GF-D8 (cell line): ENCODE measurements around the gene IMPA2.
"Not testable (repeated sequence)": the region's sequence is repeated elsewhere in the genome, so short reads cannot be mapped to it uniquely, and the experiment has no call there.

ENCODE experiments used
- DNase-seq: peaks from one replicate; lab custom pipeline; 2025; lab: John Stamatoyannopoulos, UW

Gene IMPA2

DNA sequence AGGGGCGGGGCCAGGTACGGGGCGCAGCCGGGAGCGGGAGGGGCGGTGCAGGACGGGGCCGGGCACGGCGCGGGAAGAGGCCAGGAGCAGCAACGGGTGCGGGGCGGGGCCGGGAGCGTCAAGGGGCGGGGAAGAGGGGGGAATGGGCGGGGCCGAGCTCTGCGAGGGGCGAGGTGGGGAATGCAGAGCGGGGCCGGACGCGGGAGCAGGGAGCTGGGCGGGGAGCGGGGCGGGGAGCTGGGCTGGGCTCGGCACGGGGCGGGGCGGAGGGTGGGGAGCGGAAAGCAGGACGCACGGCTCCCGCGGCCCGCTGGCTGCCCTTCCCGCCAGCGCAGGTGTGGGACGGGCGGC lies at the start of gene IMPA2:
Gene IMPA2 (plus strand): TSS at position 316 of the 351 bp plus-strand sequence. CDS start 163 bp downstream, outside the sequence.
- DNase-seq = no peak

GRCh38 chr18:11932393-11932792 lies 48.9 kb upstream of the IMPA2 start:
- no peak for DNase-seq

GRCh38 chr18:11937874-11938478 lies 43.3 kb upstream of the IMPA2 start:
- peak; percentile 46 for DNase-seq

DNA sequence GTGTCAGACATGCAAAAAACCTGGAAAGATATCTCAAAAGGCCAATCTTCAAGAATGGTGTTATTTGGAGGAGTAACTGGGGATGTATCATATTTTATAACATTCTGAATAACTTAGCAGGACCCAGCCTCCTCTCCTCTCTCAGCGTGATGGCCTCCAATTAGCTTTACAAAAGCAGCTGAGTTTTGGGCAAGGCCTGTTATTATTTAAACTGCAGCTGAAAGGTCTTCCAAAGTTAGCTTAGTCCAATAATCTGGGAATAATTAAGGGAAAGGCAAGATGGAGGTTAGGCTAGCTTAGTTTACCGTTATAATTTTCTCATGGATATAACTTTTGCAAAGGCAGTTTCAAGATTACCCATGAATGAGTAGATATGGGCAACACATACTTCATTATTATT lies 40.4 kb upstream of the IMPA2 start:
- DNase-seq = no peak

GRCh38 chr18:11943551-11943950 lies 37.8 kb upstream of the IMPA2 start:
- no peak for DNase-seq

DNA sequence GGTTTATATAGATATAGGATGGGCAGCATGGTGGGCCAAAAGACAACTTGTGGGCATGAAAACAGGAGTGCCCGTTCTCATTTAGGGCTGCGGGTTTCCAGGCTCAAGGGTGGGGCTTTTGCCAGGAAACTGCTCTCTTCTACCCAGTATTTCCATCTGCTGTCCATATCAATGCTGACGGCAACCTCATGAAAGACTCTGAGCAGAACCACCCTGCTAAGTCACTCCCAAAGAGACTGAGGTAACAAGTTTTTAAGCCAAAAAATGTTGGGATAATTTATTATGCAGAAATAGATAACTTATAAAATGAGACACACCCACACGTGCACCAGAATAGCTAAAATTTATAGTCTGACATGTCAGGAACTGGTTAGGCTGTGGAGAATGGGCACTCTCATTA lies 37.1 kb upstream of the IMPA2 start:
- no peak for DNase-seq

DNA sequence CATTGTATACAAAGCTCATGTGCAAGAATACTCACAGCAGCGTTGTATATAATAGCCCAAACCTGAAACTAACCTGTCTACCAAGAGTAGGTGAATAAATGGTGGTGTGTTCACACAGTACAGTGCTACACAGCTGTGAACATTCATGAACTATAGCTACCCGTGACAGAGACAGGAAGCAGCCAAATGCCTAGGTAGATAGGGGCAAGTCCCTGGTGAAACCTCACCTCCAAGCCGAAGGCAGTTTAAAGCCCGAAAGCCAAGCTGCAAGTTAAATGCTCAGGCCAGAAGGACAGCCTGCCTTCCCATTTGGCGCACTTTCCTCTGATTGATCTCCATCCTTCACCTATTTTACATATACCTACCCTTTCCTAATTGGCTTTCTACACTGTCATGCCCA lies 36.5 kb upstream of the IMPA2 start:
- no peak for DNase-seq

GRCh38 chr18:11945834-11946659 lies 35.3 kb upstream of the IMPA2 start:
- peak; percentile 11 for DNase-seq

- DNase-seq = peak; percentile 88
Measured at GRCh38 chr18:11946756-11947155, 34.6 kb upstream of the IMPA2 start.

DNA sequence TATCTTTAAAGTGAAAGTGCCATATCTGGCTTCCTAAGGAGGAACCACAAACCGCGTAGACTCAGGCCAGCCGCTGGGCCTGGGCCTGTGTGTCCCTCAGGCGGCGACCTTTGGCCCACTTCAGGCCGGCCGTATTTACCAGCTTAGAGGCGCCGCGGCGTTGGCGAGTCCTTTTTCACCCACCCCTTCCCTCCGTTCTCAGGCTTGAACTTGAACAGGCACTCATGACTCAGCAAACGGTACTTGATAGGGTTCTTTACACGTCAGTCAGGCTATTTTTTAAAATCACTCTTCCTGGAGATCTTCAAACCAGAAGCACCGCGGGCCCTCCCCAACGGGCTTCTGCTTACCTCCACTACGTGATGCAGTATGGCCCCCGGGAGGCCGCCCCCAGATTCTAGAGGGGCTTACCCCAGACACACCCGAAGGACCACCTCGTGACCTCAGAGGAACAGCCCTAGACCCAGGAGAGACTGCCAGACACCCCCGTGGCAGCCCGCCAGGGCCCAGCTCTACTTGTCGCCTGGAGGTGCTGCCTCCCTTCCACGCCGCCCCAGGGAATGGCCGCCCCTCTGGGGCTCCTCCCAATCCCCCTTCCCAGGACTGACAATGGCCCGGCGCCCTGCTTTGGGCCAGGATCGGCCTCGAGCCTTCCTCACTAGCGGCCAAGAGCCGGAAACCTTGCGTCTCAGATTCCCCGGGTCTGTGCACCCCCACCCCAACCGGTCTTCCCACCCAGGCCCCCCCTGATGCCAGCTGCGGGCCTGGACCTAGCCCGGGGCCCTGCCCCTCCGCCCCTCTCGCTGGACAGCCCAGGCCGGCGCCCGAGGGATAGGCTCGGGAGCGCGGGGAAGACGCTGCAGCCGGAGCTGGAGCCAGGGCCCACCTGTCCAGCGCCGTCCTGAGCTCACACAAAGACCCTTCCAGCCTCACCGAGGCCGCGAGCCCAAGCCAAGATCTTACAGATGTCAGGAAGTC lies 33.8 kb upstream of the IMPA2 start:
- DNase-seq = peak; percentile 99

DNA sequence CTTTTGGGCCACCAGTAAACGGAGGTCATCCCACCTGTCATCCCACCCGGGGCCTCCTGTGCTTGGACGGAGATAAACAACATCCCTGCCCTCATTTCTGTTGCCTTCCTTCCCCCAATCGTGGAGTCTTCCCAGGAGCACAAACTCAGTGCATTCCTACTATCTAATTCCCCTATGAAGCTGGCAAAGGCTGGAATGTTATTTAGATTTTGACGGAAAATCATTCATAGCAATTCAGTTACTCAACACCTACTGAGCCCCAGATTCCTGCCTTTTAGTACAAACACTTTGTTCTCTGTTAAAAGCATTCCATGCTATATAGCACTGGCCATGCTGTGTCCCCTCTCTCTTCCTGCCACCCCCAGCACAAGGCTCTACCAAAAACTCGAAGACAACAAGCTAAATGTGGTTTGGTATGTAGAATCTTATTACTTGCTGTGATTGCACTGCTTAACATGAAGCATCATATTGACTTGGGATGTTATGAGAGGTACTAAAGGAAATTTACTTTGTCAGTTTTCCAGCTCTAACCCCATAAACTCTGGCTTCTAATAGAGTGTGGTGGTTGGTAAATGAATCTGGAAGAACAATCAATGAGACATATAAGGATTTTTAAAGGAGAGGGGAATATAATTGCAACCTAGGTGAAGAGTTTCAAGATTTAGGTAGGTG lies 32.3 kb upstream of the IMPA2 start:
- no peak for DNase-seq

DNA sequence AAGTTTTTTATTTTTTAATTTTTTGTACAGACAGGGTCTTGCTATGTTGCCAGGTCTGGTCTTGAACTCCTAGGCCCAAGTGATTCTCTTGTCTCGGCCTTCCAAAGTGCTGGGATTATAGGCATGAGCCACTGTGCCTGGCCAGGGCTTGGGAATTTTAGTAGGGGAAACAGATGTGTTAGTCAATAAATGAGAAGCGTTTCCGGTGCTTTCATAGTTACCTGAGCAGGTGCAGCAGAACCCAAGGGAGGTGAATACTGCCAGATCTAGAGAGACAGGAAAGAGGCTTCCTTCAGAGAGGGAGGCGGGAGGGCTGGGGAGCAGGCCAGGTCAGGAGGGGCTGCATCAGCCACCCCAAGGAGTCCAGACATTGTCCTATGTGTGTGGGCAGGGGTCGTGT lies 30.5 kb upstream of the IMPA2 start:
- DNase-seq = no peak

GRCh38 chr18:11951390-11951851 lies 29.9 kb upstream of the IMPA2 start:
- DNase-seq = no peak

DNA sequence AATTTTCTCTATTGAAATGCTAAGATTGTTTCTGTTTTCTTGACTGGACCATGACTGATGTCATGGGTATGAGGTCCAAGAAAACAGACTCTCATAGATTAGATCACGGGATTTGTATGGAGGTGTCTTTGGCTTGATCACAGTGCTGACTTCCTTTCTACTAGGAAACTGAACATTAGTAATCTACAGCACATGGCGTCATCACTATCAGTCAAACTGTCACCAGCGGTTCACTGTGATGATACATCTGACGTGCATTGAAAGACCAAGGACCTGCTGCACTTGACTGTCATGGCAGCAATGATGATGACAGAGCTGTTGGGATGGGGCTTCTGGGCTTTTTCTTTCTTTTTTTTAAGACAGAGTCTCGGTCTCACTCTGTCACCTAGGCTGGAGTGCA lies 28.2 kb upstream of the IMPA2 start:
- DNase-seq = no peak

DNA sequence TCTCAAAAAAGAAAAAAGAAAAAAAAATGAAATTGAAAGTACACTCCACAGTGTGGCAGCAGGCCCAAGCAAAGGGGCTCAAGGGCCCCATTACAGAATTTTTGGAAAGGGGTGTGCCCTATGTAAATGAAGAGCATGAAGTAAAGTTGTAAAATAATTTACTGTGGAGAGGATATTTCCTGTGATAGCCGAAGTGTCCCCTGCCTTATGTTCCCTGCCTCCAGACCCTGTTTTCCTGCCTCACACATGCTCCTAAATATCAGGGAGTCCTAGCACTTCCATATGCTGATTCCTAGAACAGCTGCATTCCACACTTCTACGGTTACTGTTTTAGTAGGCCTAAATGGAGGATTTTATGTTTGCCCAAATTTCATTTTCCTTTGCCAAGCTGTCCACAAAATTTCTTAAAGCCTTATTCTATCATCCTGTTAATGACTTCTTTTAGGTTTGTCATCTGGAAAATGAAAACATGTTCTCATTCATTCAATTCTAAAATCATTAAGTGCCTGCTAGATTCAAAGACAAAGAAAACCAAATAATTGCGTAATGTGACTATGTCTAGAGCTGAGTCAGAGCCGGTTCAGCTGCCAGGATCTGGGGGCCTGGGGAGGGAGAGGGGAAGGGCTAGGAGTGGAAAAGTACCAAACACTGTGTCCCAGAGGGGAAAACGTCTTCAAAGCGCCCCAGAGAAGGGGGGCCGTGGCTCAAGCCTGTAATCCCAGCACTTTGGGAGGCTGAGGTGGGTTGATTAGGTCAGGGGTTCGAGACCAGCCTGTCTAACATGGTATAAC lies 25.9 kb upstream of the IMPA2 start:
- peak; percentile 26 for DNase-seq

GRCh38 chr18:11956371-11957308 lies 24.7 kb upstream of the IMPA2 start:
- no peak for DNase-seq

DNA sequence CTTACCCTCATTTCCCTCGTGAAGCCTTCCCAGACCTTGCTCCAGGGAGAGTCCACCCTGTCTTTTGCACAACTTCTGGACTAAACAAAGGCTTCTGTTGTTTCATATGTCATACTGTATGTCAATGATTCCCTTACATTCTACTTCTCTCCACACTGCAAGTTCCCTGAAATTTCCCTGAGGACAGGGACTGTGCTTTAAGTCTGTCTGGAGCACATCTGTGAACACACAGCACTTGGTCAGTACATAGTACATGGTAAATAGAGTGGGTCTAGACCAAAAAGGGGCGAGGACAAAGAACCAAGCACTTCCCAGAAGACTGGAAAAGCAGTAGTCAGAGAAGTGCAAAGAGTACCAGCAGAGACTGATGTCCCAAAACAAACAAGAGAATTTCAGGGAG lies 23.7 kb upstream of the IMPA2 start:
- no peak for DNase-seq

GRCh38 chr18:11959651-11960050 lies 21.7 kb upstream of the IMPA2 start:
- DNase-seq = not testable (repeated sequence)

DNA sequence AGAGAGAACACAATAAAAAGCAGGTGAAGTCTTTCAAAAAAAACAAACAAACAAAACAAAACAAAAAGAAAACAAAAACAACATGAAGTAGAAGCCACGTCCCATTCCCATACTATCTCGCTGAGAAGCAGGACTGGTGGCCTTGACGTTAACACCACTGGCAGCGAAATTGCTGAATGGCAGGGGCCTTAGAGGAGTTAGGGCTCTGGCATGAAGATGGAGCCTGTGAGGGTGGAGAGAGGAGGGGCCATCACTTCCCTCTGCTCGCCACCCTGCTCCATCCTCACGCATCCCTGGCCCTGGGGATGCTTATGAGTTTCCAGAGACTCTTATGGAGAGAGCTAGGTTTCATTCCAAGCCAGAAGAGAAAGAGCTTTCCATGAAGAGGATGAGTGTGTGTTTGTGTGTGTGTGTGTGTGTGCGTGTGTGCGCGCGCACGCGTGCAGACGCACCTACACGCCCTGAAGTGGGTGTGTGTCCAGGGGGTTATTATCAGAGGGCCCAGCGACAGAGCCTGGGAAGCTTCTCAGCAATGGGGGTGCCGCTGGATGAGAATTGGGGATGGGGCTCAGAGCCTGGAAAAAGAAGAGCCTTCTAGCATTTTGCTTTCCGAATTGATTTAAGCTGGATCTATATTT lies 20.4 kb upstream of the IMPA2 start:
- no peak for DNase-seq
